A673 (cell line): ENCODE measurements around the gene KAZN.

Source experiments
- CTCF ChIP-seq: fragments of 300-800, 200-600 bp; sonication (generic); conservative IDR thresholded peaks from 2 replicates; pipeline ENCODE4 v1.5.1; 2017; ENCODE audit warnings: low read depth, mild to moderate bottlenecking, antibody characterized with exemption, low read length, moderate library complexity, mixed read lengths
- EZH2 ChIP-seq: fragments of 200-600 bp; sonication (generic); IDR thresholded peaks from 2 replicates; pipeline ENCODE4 v1.6.1; 2017; ENCODE audit warnings: borderline replicate concordance, low read depth, mild to moderate bottlenecking, mixed read lengths, antibody characterized with exemption, low read length; ENCODE audit not compliant: poor library complexity, severe bottlenecking

- no peak for TF ChIP-seq CTCF
- TF ChIP-seq EZH2, result no peak
Measured at GRCh38 chr1:14841951-14842350, 243.5 kb downstream of the KAZN start.
